ENCODE results near the gene GUCY2F.

The GUCY2F gene

GRCh38 chrX:109393859-109394258 is 88.0 kb downstream of the GUCY2F start:
- DNase-seq = no peak

- DNase-seq = no peak
These were observed 89.0 kb downstream of the GUCY2F start for GRCh38 chrX:109392895-109393294.

- no peak for DNase-seq
These were observed 91.3 kb downstream of the GUCY2F start for GRCh38 chrX:109390556-109390955.

GRCh38 chrX:109389917-109390316 is 92.0 kb downstream of the GUCY2F start:
- DNase-seq = no peak

GRCh38 chrX:109384699-109385098 is 97.2 kb downstream of the GUCY2F start:
- DNase-seq = peak; percentile 40

GRCh38 chrX:109382332-109382731 is 99.6 kb downstream of the GUCY2F start:
- DNase-seq = no peak

- DNase-seq = peak; percentile 24
These were observed 103.6 kb downstream of the GUCY2F start for GRCh38 chrX:109378281-109378680.

- peak; percentile 34 for DNase-seq
These were observed 107.5 kb downstream of the GUCY2F start for GRCh38 chrX:109374262-109374960.

- no peak for DNase-seq
These were observed 108.4 kb downstream of the GUCY2F start for GRCh38 chrX:109373468-109373867.

GRCh38 chrX:109372716-109373115 is 109.2 kb downstream of the GUCY2F start:
- no peak for DNase-seq

GRCh38 chrX:109372291-109372690 is 109.6 kb downstream of the GUCY2F start:
- DNase-seq = peak; percentile 53

- no peak for DNase-seq
These were observed 119.8 kb downstream of the GUCY2F start for GRCh38 chrX:109362101-109362500.

- peak; percentile 51 for DNase-seq
These were observed 121.6 kb downstream of the GUCY2F start for GRCh38 chrX:109360301-109360700.

- DNase-seq = no peak
These were observed 124.2 kb downstream of the GUCY2F start for GRCh38 chrX:109357706-109358105.

GRCh38 chrX:109356684-109357083 is 125.2 kb downstream of the GUCY2F start:
- no peak for DNase-seq

- no peak for DNase-seq
These were observed 129.8 kb downstream of the GUCY2F start for GRCh38 chrX:109352066-109352588.

GRCh38 chrX:109351557-109351956 is 130.3 kb downstream of the GUCY2F start:
- DNase-seq = no peak

GRCh38 chrX:109350551-109350950 is 131.3 kb downstream of the GUCY2F start:
- DNase-seq = peak; percentile 27

GRCh38 chrX:109350051-109350450 is 131.8 kb downstream of the GUCY2F start:
- no peak for DNase-seq

GRCh38 chrX:109347632-109348031 is 134.3 kb downstream of the GUCY2F start:
- DNase-seq = peak; percentile 94

GRCh38 chrX:109346491-109346890 is 135.4 kb downstream of the GUCY2F start:
- peak; percentile 6 for DNase-seq

- DNase-seq = peak; percentile 40
These were observed 136.0 kb downstream of the GUCY2F start for GRCh38 chrX:109345856-109346255.

GRCh38 chrX:109344678-109345077 is 137.2 kb downstream of the GUCY2F start:
- peak; percentile 85 for DNase-seq

GRCh38 chrX:109344101-109344500 is 137.8 kb downstream of the GUCY2F start:
- DNase-seq = peak; percentile 69

- peak; percentile 41 for DNase-seq
These were observed 138.2 kb downstream of the GUCY2F start for GRCh38 chrX:109343671-109344070.
